GM18498 (cell line): ENCODE results near the gene MED20.

Source experiments
- ATAC-seq: cut with Tn5 transposase; IDR thresholded peaks from one replicate; pipeline ENCODE4 v1.9.1; 2021; ENCODE audit warnings: mild to moderate bottlenecking, moderate library complexity; ENCODE audit not compliant: unreplicated experiment

MED20 gene

GRCh38 chr6:41859356-41859755 is 61.6 kb downstream of the MED20 start:
- no peak for ATAC-seq

GRCh38 chr6:41858703-41859102 is 62.2 kb downstream of the MED20 start:
- no peak for ATAC-seq
